HG02642 (cell line): ENCODE results near the gene GNG12.

Source experiments
- ATAC-seq: cut with Tn5 transposase; IDR thresholded peaks from one replicate; pipeline ENCODE4 v1.9.1; 2021; ENCODE audit warnings: mild to moderate bottlenecking; ENCODE audit not compliant: unreplicated experiment, poor library complexity

Gene GNG12

GRCh38 chr1:67788904-67789303, 44.4 kb downstream of the GNG12 start:
- ATAC-seq: no peak

GRCh38 chr1:67788238-67788790, 45.0 kb downstream of the GNG12 start:
- no peak for ATAC-seq

GRCh38 chr1:67787746-67788145, 45.5 kb downstream of the GNG12 start:
- ATAC-seq: no peak

GRCh38 chr1:67785847-67786753, 47.2 kb downstream of the GNG12 start:
- no peak for ATAC-seq

GRCh38 chr1:67784545-67785186, 48.6 kb downstream of the GNG12 start:
- no peak for ATAC-seq

GRCh38 chr1:67780637-67781036, 52.6 kb downstream of the GNG12 start:
- no peak for ATAC-seq

GRCh38 chr1:67777440-67777839, 55.8 kb downstream of the GNG12 start:
- ATAC-seq: no peak

GRCh38 chr1:67777016-67777415, 56.3 kb downstream of the GNG12 start:
- ATAC-seq: no peak

GRCh38 chr1:67773462-67773861, 59.8 kb downstream of the GNG12 start:
- no peak for ATAC-seq

GRCh38 chr1:67771749-67772148, 61.5 kb downstream of the GNG12 start:
- no peak for ATAC-seq

- ATAC-seq: no peak
Measured at GRCh38 chr1:67771152-67771551, 62.1 kb downstream of the GNG12 start.

GRCh38 chr1:67769633-67770256, 63.5 kb downstream of the GNG12 start:
- no peak for ATAC-seq

GRCh38 chr1:67768480-67768879, 64.8 kb downstream of the GNG12 start:
- no peak for ATAC-seq

- ATAC-seq: no peak
Measured at GRCh38 chr1:67767103-67767782, 66.0 kb downstream of the GNG12 start.

- ATAC-seq: peak; percentile 43
Measured at GRCh38 chr1:67766141-67766978, 66.9 kb downstream of the GNG12 start.

GRCh38 chr1:67764633-67765032, 68.6 kb downstream of the GNG12 start:
- ATAC-seq: no peak

GRCh38 chr1:67761730-67762129, 71.5 kb downstream of the GNG12 start:
- no peak for ATAC-seq

GRCh38 chr1:67761091-67761490, 72.2 kb downstream of the GNG12 start:
- no peak for ATAC-seq

- peak; percentile 100 for ATAC-seq
Measured at GRCh38 chr1:67760030-67760821, 73.0 kb downstream of the GNG12 start.
